OCI-LY7 (cell line): ENCODE results near the gene LAMA2.

Experiments used
- EZH2phosphoT487 ChIP-seq: fragments of 200-600 bp; sonication (generic); IDR thresholded peaks from 2 replicates; pipeline ENCODE4 v1.6.1; 2018; ENCODE audit warnings: low read depth, borderline replicate concordance, mild to moderate bottlenecking, mixed run types, antibody characterized with exemption, low read length, moderate library complexity, mixed read lengths
- TF ChIP-seq, protein P1 (sequence below): fragments of 200-600 bp; sonication (generic); conservative IDR thresholded peaks from 2 replicates; pipeline ENCODE4 v1.5.1; 2014; ENCODE audit warnings: mild to moderate bottlenecking, antibody characterized with exemption, low read length, moderate library complexity, mixed read lengths

DNA sequence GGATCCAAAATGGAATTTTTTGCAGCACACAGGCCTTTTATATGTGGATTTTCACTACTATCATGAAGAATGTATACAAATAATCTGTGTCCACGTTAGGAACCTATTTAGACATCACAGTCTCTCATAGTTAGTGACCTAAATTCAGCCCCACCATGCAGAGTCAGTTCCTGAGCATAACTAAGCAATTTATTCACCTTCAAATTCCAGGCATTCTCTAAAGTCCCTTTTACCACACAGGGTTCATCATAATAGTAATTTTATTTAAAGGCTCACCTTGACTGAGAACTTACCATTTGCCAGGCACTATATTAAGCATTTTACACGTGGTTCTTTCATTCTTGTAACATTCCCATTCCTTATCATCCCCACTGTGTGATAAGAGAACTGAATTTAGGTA lies 473.2 kb downstream of the LAMA2 start:
- TF ChIP-seq, protein P1, sequence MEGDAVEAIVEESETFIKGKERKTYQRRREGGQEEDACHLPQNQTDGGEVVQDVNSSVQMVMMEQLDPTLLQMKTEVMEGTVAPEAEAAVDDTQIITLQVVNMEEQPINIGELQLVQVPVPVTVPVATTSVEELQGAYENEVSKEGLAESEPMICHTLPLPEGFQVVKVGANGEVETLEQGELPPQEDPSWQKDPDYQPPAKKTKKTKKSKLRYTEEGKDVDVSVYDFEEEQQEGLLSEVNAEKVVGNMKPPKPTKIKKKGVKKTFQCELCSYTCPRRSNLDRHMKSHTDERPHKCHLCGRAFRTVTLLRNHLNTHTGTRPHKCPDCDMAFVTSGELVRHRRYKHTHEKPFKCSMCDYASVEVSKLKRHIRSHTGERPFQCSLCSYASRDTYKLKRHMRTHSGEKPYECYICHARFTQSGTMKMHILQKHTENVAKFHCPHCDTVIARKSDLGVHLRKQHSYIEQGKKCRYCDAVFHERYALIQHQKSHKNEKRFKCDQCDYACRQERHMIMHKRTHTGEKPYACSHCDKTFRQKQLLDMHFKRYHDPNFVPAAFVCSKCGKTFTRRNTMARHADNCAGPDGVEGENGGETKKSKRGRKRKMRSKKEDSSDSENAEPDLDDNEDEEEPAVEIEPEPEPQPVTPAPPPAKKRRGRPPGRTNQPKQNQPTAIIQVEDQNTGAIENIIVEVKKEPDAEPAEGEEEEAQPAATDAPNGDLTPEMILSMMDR: no peak
- TF ChIP-seq EZH2phosphoT487: no peak
